Ascending aorta (tissue), 2 donors: ENCODE data around the gene MTOR. TPM values are rescaled to one million over a fixed set of nuclear protein-coding genes. Genes with fewer than 3 reads are reported as not detected.

Experiments
- DNase-seq, 2 donors: peaks; one replicate each; pipeline ENCODE4 v3.0.0-alpha.2; 2019; ENCODE audit warnings: low spot score in 2 of 2
- H3K27ac ChIP-seq, 2 donors: fragments of 200-600 bp; sonication (generic); one replicate each; pipeline ENCODE4 v1.5.1; 2016 to 2017; ENCODE audit warnings: mild to moderate bottlenecking in 1 of 2
- H3K27me3 ChIP-seq: fragments of 200-600 bp; sonication (generic); one replicate; pipeline ENCODE4 v1.5.1; 2017
- H3K36me3 ChIP-seq, 2 donors: fragments of 200-600 bp; sonication (generic); one replicate each; pipeline ENCODE4 v1.5.1; 2016
- H3K4me1 ChIP-seq, 2 donors: fragments of 200-600 bp; sonication (generic); one replicate each; pipeline ENCODE4 v1.5.1; 2016 to 2017; ENCODE audit warnings: mild to moderate bottlenecking in 1 of 2
- H3K4me3 ChIP-seq, 2 donors: fragments of 200-600 bp; sonication (generic); one replicate each; pipeline ENCODE4 v1.5.1; 2016 to 2017; ENCODE audit warnings: mild to moderate bottlenecking in 1 of 2
- H3K9me3 ChIP-seq, 2 donors: fragments of 200-600 bp; sonication (generic); one replicate each; pipeline ENCODE4 v1.5.1; 2016
- CTCF ChIP-seq, 3 experiments: fragments of 200-600 bp in 2 of 3; fragments of 450-650 bp in 1 of 3; sonication (generic) in 2 of 3; IDR thresholded peaks; one replicate each; pipeline ENCODE4 v1.5.1; 2016 to 2019; ENCODE audit warnings: antibody characterized with exemption in 3 of 3, mild to moderate bottlenecking in 1 of 3, moderate library complexity in 1 of 3
- intact Hi-C: fragments of 100-400 bp; cut with DNase I; formaldehyde crosslinking; loops from one replicate; pipeline ENCODE4 v1.15.1; 2023
- total RNA-seq: library from RNA; depleted of rRNA; stranded (reverse); fragments of >200 nt; gene quantifications from one replicate; pipeline ENCODE4 v1.1.0, GENCODE V29; 2016

MTOR gene
- total RNA-seq, 1 donor from 2014 or later = 28.0 TPM

- Histone ChIP-seq H3K36me3 (peaks cover 42 to 64% of the 10 kb centered on the region in 2 donors), H3K9me3 (no peaks in the 10 kb centered on the region), H3K27me3 (no peaks in the 10 kb centered on the region), H3K4me1 (no peaks in the 10 kb centered on the region), H3K27ac (no peak overlapping the region), H3K4me3 (no peak overlapping the region)
- no peak for DNase-seq
- TF ChIP-seq CTCF (IDR thresholded peaks at IDR 0.05) = no peak
- intact Hi-C loops = no loop called here
These were observed 111.2 kb downstream of the MTOR start for GRCh38 chr1:11151114-11151513.

GRCh38 chr1:11150326-11150725, 112.0 kb downstream of the MTOR start:
- H3K4me3 ChIP-seq = no peak overlapping the region
- H3K36me3 ChIP-seq = peaks cover 42 to 64% of the 10 kb centered on the region in 2 donors
- no peaks in the 10 kb centered on the region for H3K9me3 ChIP-seq
- TF ChIP-seq CTCF (IDR thresholded peaks at IDR 0.05) = no peak
- H3K27me3 ChIP-seq = no peaks in the 10 kb centered on the region
- intact Hi-C loops = no loop called here
- DNase-seq = no peak
- H3K27ac ChIP-seq = no peak overlapping the region
- no peaks in the 10 kb centered on the region for H3K4me1 ChIP-seq

GRCh38 chr1:11147197-11147770, 115.1 kb downstream of the MTOR start:
- Histone ChIP-seq H3K27me3 (no peaks in the 10 kb centered on the region), H3K9me3 (no peaks in the 10 kb centered on the region), H3K36me3 (peaks cover 36 to 71% of the 10 kb centered on the region in 2 donors), H3K27ac (no peak overlapping the region), H3K4me3 (no peak overlapping the region), H3K4me1 (peaks cover 0 to 9% of the 10 kb centered on the region in 2 donors)
- DNase-seq = no peak
- TF ChIP-seq CTCF (IDR thresholded peaks at IDR 0.05) = no peak
- intact Hi-C loops = no loop called here

- Histone ChIP-seq H3K4me3 (no peak overlapping the region), H3K27me3 (no peaks in the 10 kb centered on the region), H3K36me3 (peaks cover 36 to 65% of the 10 kb centered on the region in 2 donors), H3K27ac (no peak overlapping the region), H3K4me1 (peaks cover 0 to 9% of the 10 kb centered on the region in 2 donors), H3K9me3 (no peaks in the 10 kb centered on the region)
- intact Hi-C loops = no loop called here
- no peak for TF ChIP-seq CTCF (IDR thresholded peaks at IDR 0.05)
- DNase-seq = no peak
These were observed 116.6 kb downstream of the MTOR start for GRCh38 chr1:11145741-11146140.

GRCh38 chr1:11144570-11145256, 117.6 kb downstream of the MTOR start:
- Histone ChIP-seq H3K27me3 (no peaks in the 10 kb centered on the region), H3K9me3 (no peaks in the 10 kb centered on the region), H3K36me3 (peaks cover 39 to 67% of the 10 kb centered on the region in 2 donors), H3K27ac (peak overlapping the region; percentile 65 to 79), H3K4me1 (peaks cover 0 to 9% of the 10 kb centered on the region in 2 donors), H3K4me3 (no peak overlapping the region)
- no peak for TF ChIP-seq CTCF (IDR thresholded peaks at IDR 0.05)
- DNase-seq = no peak
- intact Hi-C loops = loop anchor here (5.0 kb wide), 1 partner anchor 33 kb away; no protein-coding TSS in a partner anchor
